Lower leg skin (tissue), 3 donors: ENCODE measurements around the gene LAIR2.
"Not testable (repeated sequence)": the region's sequence is repeated elsewhere in the genome, so short reads cannot be mapped to it uniquely, and the experiment has no call there.

Source experiments
- POLR2A ChIP-seq, 2 donors: fragments of 450-650 bp; IDR thresholded peaks; one replicate each; pipeline ENCODE4 v1.6.1; 2016 to 2017; ENCODE audit warnings: antibody characterized with exemption in 2 of 2, mild to moderate bottlenecking in 1 of 2, moderate library complexity in 1 of 2
- TF ChIP-seq, protein P1 (sequence below), 3 donors: fragments of 450-650 bp; IDR thresholded peaks; one replicate each; pipeline ENCODE4 v1.5.1; 2016; ENCODE audit warnings: antibody characterized with exemption in 3 of 3, mild to moderate bottlenecking in 3 of 3, moderate library complexity in 2 of 3

- not testable (repeated sequence) for TF ChIP-seq POLR2A (IDR thresholded peaks at IDR 0.05)
- TF ChIP-seq, protein P1, sequence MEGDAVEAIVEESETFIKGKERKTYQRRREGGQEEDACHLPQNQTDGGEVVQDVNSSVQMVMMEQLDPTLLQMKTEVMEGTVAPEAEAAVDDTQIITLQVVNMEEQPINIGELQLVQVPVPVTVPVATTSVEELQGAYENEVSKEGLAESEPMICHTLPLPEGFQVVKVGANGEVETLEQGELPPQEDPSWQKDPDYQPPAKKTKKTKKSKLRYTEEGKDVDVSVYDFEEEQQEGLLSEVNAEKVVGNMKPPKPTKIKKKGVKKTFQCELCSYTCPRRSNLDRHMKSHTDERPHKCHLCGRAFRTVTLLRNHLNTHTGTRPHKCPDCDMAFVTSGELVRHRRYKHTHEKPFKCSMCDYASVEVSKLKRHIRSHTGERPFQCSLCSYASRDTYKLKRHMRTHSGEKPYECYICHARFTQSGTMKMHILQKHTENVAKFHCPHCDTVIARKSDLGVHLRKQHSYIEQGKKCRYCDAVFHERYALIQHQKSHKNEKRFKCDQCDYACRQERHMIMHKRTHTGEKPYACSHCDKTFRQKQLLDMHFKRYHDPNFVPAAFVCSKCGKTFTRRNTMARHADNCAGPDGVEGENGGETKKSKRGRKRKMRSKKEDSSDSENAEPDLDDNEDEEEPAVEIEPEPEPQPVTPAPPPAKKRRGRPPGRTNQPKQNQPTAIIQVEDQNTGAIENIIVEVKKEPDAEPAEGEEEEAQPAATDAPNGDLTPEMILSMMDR (IDR thresholded peaks at IDR 0.05): not testable (repeated sequence)
Observed at GRCh38 chr19:54497747-54498450, 4.7 kb upstream of the LAIR2 start.
